H1 (cell line): ENCODE data around the gene CCDC112. TPM values are rescaled to one million over a fixed set of nuclear protein-coding genes. Genes with fewer than 3 reads are reported as not detected.

Experiments used
- ATF3 ChIP-seq: IDR thresholded peaks from 2 replicates; pipeline ENCODE4 v1.6.1; 2011; ENCODE audit warnings: low read depth, mild to moderate bottlenecking, low read length; ENCODE audit not compliant: insufficient read depth
- CHD2 ChIP-seq: IDR thresholded peaks from 2 replicates; pipeline ENCODE4 v1.6.1; 2012; ENCODE audit warnings: low read length, improper control_type of control experiment
- E2F6 ChIP-seq: IDR thresholded peaks from 2 replicates; pipeline ENCODE4 v1.6.1; 2012; ENCODE audit warnings: inconsistent platforms
- JUN ChIP-seq: IDR thresholded peaks from 2 replicates; pipeline ENCODE4 v1.6.1; 2011; ENCODE audit warnings: low read depth, mild to moderate bottlenecking, improper control_type of control experiment, low read length
- SIRT6 ChIP-seq: IDR thresholded peaks from one replicate; pipeline ENCODE4 v1.7.1; 2012; ENCODE audit warnings: low read length, inconsistent platforms
- TEAD4 ChIP-seq: IDR thresholded peaks from 2 replicates; pipeline ENCODE4 v1.6.1; 2012; ENCODE audit warnings: low read depth, low read length, inconsistent platforms, mixed read lengths
- polyA plus RNA-seq, 7 experiments: library from polyadenylated mRNA; depleted of rRNA in 3 of 7; stranded (reverse) in 5 of 7; unstranded in 2 of 7; fragments of >200 nt in 5 of 7; fragments of 200-250 nt in 2 of 7; gene quantifications; 1 replicate in 5 of 7; 2 replicates in 1 of 7; 4 replicates in 1 of 7; pipeline versions ENCODE4 v1.2.1 to v1.2.3, GENCODE V29; 2011 to 2013; ENCODE audit warnings: missing spikeins in 2 of 7, mixed read lengths in 2 of 7
- total RNA-seq: library from RNA; stranded (reverse); fragmentation: NEBNext Ultra II Directional; extraction: Animal tissue kit (Norgen Biotek cat#: 25700); gene quantifications from 2 replicates; pipeline ENCODE4 v1.2.1, GENCODE V29; 2021

CCDC112 gene
- total and polyA plus RNA-seq, 2 of the 8 experiments (the other 6 are each of a cell fraction or from before 2014, with no cell fraction given): 3.3 to 15.6 TPM

- TF ChIP-seq ATF3 (no peak), E2F6 (no peak), TEAD4 (no peak), JUN (no peak), CHD2 (no peak), SIRT6 (no peak)
- TF ChIP-seq, all 59 proteins: peak for 0
Measured at GRCh38 chr5:115317736-115318135, 21.3 kb upstream of the CCDC112 start (continued).
